Right lobe of liver (tissue), 4 donors: ENCODE results near the gene BTBD2.

Source experiments
- POLR2A ChIP-seq: fragments of 450-650 bp; IDR thresholded peaks from one replicate; pipeline ENCODE4 v1.6.1; 2017; ENCODE audit warnings: antibody characterized with exemption, mild to moderate bottlenecking
- TF ChIP-seq, protein P1 (sequence below), 4 donors: fragments of 200-600 bp in 3 of 4; fragments of 450-650 bp in 1 of 4; IDR thresholded peaks; one replicate each; pipeline versions ENCODE4 v1.5.1 to v1.8.0; 2016 to 2022; ENCODE audit warnings: antibody characterized with exemption in 4 of 4, mild to moderate bottlenecking in 2 of 4
- donor health status: DM: no; HTN: no; CAD: no.
- donor health status: DM: no; HTN: no; CAD: no.
- donor health status: DM: no; HTN: yes; CAD: no.

- TF ChIP-seq, protein P1, sequence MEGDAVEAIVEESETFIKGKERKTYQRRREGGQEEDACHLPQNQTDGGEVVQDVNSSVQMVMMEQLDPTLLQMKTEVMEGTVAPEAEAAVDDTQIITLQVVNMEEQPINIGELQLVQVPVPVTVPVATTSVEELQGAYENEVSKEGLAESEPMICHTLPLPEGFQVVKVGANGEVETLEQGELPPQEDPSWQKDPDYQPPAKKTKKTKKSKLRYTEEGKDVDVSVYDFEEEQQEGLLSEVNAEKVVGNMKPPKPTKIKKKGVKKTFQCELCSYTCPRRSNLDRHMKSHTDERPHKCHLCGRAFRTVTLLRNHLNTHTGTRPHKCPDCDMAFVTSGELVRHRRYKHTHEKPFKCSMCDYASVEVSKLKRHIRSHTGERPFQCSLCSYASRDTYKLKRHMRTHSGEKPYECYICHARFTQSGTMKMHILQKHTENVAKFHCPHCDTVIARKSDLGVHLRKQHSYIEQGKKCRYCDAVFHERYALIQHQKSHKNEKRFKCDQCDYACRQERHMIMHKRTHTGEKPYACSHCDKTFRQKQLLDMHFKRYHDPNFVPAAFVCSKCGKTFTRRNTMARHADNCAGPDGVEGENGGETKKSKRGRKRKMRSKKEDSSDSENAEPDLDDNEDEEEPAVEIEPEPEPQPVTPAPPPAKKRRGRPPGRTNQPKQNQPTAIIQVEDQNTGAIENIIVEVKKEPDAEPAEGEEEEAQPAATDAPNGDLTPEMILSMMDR (IDR thresholded peaks at IDR 0.05) = no peak
- no peak for TF ChIP-seq POLR2A
Observed at GRCh38 chr19:2016041-2016807, 710 bp upstream of the BTBD2 start.
